HG03457 (cell line): ENCODE data around the gene KIAA1671.

ENCODE experiments used
- ATAC-seq: cut with Tn5 transposase; IDR thresholded peaks from one replicate; pipeline ENCODE4 v1.9.1; 2021; ENCODE audit warnings: moderate number of reproducible peaks; ENCODE audit not compliant: unreplicated experiment

The KIAA1671 gene

DNA sequence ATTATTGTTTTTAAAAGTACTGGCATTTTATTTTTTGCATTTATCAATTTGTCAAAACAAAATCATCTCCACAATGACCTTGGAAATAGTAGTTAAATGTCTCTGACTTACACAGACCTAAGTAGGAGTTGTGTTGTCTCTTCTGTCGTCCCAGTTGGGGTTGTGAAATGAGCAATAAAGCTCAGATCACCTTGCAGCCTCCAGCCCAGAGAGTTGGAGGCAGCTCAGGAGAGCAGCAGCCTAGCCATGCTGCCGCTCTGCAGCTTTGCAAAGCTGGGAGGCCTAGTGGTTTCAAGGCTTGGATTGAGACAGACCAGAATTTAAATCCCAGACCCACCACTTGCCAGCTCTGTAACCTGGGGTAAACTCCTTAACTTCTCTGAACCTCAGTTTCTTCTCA lies 181.9 kb downstream of the KIAA1671 start:
- ATAC-seq = no peak

DNA sequence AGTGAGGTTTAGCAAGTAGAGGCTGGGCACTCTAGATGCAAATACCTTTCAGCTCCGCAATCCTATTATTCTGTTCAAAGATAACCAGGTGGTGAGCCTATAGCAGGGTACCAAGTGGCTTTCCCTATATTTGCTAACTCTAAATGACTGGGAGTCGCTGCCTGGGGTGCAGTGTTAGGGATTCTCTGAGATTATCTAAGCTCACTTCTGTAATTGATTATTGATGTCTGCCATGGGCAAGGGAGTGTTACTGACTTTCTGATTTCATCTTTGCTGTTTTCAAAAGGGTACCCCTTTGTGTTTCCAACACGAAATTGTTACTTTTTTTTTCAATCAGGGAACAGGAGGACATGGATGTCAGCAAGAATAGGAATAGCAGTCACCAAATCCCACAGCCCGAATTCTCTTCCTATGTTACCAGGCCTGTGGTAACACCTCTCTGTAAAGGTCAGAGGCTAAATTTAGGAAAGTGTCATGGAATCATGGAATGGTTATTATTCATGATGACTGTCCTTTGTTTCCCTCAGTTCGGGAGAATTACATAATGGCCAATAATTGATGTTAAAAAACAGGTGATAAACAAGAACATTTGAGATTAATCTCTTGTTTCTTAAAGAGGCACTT lies 184.5 kb downstream of the KIAA1671 start:
- ATAC-seq = no peak

DNA sequence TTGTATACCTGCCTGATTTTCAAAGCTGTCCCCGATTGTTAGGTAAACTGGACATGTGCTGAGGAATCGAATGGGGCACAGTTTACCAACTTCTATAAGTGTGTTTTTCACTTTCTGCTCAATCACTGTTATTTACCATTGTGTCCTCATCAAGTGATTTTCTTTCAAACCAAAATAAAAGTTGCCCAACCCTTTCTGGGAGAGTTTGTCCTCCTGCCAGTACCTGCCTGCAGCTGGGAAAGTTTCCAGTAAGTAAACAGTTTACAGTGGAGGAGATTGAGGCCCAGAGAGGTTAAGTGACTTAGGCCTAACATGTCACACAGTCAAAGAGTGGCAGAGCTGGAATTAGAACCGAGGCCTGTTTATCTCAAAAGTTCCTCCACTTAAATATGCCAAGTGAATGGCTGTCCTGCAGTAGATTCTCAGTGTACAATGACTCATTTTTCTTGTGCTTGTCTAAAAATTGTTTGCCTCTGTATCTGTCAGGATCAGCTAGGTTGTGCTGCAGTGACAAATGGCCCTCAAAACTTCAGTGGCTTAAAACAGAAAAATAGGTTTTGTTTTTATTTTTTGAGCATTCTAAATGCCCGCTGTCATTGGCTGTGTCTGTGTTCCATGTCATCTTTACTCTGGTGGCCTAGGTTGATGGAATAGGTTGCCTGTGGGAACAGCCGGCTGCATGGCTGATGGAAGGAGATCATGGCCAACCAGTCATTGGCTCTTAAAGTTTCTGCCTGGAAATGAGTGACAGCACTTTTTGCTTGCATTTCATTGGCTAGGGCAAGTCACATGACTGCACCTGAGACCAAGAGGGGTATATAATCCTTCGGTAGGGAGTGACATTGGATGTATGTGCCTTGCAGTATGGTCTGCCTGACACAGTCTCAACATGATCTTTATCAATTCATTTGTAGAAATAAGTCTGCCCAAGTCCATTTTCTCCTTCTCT lies 185.3 kb downstream of the KIAA1671 start:
- ATAC-seq = no peak

DNA sequence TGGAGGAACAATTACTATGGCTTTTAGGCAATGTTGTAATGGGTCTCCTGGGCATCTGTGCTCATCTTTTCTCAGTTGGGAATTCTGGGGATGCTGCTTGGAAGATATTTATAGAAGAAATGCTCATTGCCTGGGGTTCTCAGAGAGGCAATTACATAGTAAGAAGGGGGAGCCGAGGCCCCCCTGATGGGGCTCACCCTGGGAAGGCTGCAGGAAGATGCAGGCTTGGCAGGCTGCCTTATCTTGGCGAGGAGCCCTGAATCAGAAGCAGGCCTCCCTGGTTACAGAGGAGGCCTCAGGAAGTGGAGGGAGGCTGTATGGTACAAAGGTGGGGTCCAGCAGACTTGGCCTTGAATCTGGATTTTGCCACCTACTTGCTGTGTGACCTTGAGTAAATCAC lies 186.5 kb downstream of the KIAA1671 start:
- ATAC-seq = no peak

DNA sequence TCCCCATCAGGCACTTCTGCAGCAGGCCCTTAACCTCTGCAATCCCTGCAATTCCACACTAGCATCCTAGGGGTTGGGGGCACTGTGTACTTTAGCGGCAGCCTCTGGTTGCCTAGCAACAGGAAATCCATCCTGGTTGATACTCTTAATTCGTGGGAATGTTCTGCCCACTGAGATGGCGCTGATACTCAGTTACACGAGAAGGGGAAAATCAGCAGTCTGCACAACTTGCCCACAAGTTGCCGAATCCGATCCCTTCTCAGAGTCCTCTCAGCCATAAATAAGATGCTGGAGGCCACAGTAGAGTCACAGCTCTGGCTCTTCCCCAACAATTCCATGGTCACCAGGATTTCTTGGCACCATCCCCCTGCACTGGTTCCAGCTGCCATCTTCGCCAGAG lies 189.6 kb downstream of the KIAA1671 start:
- ATAC-seq = no peak

DNA sequence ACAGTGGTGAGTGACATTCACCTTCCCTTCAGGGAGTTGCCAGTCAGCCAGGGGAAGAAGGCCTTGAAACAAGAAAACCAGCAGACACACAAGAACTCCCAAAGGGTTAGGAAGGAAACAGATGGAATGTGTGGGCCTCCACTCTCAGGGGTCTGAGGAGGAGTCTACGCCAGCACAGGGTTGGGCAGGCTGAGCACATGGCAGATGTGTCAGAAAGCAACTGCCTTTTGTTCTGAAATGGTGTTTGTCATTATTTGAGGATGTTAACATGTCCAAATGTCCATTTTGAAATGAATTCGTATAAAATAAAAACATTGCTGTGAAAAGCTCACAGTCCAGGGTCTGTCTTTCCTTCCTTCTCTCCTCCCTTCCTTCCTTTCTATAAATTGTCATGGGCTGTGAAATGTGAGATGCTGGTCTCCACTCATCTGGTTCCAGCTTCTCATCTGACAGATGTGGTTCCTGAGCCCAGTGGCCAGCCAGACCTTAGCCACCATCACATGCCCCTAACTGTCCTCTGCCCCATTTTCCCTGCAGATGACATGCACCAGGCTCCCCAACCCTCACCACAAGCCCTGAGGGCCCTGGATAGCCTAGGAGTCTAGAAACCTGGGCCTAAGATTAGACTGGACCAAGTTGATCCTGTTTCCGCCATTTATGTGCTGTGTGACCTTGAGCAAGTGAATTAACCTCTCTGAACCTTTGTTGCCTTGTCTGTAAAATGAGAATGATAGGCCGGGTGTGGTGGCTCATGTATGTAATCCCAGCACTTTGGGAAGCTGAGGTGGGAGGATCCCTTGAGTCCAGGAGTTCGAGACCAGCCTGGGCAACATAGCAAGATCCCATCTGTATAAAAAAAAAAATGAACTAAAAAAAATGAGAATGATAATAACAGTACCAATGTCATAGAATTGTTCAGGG lies 190.9 kb downstream of the KIAA1671 start:
- no peak for ATAC-seq

DNA sequence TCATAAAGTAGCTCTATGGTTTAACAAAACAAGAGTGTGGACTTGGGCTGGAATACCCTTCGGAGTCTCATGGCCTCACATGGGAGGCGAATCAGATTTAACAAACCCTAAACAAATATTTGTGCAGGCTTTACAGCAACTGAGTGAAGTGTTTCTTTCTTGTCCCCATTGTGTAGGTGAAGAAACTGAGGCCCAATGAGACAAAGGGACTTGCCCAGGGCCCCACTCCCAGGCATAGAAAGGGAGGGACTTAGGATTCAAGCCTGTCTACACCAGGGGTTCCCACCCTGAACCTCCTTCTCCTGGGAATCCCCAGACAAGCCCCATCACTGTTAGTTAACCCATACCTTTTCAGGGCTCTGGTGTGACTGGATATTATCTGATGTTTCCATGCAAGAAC lies 192.0 kb downstream of the KIAA1671 start:
- no peak for ATAC-seq

DNA sequence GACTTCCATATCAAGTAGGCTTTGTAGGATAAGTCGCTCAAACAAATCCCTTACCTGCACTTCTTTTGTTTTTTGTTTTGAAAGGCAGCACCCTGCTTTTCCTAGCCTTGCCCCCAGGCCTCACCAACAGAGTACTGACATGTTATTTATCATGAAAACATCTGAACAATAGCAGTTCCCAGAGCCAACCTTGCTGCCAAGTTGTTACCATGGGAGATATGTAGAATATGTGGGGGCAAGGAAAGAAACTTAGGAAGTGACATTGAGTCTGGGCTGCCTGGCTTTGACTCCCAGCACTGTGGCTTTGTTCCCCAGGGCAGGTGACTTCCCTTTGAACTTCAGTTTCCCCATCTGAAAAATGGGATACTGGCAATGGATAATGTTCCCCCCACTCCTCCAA lies 193.8 kb downstream of the KIAA1671 start:
- ATAC-seq = no peak

DNA sequence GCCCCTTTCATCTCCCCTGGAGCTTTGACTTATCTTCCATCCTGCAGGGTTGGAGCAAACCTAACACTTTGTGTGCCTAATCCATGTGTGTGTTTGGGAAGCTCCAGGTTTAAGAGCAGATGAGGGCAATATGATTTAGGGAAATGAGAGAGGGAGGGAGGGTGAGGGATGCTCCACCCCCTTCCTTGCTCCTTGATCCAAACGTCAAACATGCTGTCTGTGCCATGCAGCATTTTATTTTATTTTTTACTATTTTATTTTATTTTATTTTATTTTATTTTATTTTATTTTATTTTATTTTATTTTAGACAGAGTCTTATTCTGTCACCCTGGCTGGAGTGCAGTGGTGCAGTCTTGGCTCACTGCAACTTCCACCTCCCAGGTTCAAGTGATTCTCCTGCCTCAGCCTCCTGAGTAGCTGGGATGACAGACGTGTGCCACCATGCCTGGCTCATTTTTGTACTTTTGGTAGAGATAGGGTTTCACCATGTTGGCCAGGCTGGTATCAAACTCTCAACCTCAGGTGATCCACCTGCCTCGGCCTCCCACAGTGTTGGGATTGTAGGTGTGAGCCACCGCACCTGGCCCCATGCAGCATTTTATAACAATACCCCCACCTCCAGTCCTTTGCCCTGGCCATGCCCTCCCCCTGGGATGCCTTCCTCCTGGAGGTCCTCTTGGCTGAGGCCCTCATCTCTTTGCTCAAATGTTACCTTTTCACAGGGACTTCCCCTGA lies 194.6 kb downstream of the KIAA1671 start:
- ATAC-seq = no peak

DNA sequence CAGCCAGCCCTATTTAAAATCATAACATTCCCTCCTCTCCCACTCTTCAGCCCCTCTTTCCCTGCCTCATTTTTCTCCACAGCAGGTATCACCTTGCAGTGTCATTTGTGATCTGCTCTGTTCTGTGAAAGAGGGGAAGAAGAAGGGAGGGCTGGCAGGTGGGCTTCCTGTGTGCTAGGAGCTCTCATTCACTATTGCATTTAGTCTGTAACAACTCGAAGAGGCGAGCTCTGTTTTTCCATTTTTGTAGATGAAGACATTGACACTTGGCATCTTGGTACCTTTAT lies 195.1 kb downstream of the KIAA1671 start:
- ATAC-seq = no peak

DNA sequence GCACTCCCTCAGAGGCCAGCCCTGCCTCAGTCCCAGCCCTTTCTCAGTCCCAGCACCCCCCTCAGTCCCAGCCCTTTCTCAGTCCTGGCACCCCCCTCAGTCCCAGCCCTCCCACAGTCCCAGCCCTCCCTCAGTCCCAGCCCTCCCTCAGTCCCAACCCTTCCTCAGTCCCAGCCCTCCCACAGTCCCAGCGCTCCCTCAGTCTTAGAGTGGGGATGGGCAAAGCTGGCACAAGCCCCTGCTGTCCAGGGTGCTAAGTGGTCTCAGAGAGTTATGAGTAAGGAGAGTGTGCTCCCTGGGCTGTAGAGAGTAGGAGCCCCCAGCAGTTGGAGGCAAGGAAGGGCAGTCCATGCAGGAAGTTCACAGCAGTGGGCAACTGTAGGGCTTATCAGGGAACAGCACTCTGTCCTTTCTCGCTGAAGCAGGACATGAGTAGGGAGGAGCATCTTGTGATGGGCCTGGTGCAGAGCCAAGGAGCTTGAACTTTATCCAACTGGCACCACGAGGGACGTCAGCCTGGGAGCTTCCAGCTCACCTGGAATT lies 195.7 kb downstream of the KIAA1671 start:
- ATAC-seq = no peak

DNA sequence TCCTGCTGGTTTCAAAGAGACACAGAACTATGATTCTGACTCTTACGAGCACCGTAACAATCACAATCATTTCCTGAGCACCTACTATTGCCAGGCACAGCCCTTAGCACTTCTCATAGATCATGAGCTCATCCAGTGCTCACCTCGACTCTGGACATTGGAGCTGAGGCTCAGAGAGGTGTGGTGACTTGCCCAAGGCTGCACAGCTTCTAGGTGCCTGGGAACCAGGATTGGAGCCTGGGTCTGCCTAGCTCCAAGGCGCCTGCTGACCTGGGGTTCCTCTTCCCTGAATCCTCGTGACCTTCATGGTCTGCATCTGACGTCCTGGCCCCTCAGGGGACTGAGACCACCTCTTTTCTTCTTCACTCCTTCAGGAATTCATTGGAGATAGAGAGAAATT lies 196.5 kb downstream of the KIAA1671 start:
- ATAC-seq = no peak

DNA sequence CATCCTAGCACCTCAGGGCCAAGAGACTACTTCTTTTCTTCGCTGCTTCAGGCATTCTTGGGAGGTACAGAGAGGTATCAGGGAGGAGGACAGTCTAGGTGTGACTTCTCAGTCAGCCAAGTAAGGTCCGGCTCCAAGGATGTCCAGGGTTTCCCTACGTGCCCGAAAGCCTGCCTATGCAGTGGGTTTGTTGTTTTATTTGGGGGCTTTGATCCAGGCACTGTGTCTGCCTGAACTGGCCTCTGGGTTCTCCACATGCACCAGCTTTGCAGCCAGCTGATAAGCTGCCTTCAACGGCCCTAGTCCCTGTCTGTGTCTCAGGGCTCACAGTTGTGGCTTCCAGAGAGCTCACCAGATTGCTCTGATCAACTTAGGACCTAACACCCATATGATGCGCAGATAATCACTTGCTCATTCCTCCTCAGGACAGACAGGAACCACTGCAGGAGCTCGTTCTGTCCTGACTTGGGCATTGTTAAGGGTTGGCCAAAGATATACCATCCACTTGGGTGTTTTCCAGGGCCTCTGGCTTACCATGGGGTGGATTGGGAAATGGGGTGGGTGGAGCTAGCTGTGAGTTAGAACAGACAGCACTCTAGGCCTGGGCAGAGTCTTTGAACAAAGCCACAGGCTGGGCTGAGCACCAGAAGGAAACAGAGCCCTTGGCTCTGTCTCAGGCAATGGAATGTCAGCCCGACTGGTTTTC lies 201.6 kb downstream of the KIAA1671 start:
- no peak for ATAC-seq

DNA sequence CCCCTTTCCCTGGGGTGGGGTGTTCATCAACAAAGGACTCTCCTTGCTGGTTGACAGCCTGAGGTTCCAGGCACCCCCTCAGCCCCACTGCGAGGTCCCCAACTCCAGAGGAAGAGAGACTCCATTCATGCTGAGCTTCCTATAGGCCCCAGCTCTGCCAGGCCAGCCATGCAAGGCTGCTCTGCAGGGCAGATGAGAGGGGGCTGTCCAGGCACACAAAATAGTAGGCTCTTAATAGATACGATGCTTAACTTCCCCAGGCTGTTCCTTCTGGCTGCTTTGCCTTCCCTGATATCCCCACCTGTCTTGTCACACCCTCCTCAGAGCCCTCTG lies 202.1 kb downstream of the KIAA1671 start:
- no peak for ATAC-seq

DNA sequence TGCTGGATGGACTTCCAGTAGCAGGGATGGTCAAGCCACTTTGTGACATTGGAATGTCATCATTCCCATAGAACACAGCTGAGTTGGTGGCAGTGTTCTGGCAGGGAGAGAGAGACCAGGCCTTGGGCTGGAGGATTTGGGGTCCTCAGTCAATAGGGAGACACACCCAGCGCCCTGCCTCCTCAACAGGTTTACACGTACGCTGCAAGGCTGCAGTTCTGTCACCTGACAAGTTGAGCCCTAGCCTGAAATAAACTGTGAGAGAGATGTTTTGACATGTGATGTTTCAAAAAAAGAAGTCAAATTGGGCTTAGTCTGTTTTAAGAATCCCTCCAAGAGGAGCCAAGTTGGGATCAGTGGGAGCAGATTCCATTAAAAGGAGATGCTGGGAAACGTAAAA lies 204.2 kb downstream of the KIAA1671 start:
- no peak for ATAC-seq

DNA sequence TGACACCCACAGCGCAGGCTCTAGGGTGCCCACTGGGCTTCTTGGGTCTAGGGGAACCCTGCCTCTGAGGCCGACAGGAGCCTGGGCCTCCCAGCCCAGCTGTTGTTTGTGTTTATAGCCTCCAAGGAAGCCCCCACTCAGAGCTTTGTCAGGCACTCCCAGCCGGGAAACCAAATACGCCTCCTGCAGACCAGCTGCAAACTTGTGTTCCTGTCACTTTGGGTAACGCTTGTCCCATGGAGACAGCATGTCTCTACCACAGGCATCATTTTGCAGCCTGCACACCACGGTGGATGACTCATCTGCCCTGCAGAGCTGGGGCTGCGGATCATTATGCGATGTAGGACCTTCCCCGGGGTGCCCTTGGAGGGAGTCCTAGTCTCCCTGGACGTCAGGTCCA lies 206.5 kb downstream of the KIAA1671 start:
- ATAC-seq = no peak

DNA sequence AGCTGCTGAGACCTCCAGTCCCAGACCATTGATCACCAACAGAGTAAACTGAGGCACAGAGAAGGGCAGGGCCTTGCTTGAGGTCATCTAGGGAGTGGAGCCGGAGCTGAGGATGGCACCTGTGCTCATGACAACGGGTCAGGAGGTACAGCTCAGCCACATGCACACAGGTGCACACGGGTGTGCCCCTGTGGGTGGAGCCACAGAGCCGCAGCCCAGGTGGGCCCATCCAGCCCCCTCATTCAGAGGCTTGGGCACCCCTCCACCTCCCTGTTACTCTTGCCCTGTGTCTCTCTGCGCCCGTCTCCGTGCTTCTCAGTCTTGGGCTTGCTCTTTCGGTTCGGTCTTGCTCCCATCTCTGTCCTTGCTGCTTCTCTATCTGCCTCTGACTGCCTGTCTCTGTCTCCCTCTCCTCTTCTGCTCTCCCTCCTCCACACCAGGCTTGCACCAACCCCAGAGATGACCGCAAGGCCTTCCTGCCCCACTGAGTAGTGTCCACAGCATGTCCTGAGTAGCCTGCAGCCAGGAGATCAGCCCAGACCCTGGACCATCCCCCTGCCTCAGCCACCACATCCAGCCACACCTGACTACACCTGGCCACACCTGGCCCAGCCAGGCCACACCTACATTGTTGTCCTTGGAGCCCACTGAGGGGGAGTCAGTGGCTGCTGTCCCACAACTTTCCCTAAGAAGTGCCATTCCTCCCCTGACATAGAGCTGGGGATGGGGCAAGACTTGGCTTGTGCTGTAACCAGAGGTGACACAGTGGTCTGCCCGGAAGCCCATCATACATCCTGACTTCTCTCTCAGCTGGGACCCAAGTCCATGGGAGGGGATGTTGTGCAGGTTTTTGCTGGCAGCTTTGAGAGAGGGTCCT lies 207.8 kb downstream of the KIAA1671 start:
- no peak for ATAC-seq

DNA sequence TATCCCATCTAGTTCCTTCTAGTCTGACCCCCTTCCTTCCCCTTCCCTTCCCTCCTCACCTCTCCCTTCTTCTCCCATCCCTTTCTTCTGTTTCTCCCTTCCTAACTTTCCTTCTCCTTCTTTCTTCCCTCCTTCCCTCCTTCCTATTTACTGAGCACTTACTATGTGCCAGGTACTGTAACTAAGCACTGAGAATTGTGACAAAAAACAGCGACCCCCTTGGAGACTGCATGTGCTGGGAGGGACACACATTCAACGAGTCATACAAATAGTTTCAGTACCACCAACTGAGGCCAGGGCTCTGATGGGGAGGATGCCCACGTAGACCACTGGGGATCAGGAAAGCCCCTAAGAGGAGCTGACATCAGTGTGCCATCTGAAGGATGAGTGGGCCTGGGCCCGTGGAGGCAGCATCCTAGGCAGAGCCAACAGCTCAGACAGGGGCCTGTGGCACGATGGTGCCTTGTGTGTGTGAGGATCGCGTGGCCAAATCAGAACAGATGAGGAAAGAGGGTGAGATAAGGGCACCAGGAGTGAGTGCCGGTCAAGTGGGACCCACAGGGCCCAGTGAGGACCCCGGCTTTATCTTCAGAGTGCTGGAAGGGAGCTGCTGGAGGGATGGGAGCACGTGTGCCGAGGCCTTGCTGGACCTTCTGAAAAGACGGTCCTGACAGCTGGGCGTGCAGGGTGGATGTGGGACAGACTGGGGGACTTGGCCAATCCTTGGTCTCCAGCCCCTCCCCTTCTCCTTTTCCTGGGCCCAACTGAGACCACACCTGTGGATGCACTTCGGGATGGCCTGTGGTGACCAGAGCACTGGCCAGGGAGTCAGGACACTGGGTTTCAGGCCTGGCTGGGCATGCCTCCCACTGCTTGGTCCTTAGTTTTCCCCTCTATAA lies 208.8 kb downstream of the KIAA1671 start:
- ATAC-seq = no peak
